ENCODE data around the gene GOLGA8B.

DNA sequence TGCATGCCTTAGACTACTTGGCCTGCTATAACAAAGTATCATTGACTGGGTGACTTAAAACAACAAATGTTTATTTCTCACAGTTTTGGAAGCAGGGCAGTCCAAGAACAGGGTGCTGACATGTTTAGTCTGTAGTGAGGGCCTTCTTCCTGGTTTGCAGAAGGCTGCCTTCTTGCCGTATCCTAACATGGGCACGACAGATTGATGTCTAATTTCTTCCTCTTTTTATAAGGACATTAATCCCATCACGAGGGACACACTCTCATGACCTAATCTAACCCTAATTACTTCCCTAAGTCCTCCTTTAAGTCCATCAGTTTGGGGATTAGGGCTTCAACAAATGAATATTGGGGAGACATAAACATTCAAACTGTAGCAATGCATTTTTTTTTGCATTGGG, 10.9 kb upstream of the GOLGA8B start:
- TF ChIP-seq EZH2phosphoT487 (IDR thresholded peaks at IDR 0.05; ENCODE audit: insufficient read depth, low read depth) (no peak), EZH2 (IDR thresholded peaks at IDR 0.05; ENCODE audit: insufficient read depth, poor library complexity, severe bottlenecking) (no peak)

All from GM23248 (cell line).